ENCODE results near the gene SLC44A3. TPM values are rescaled to one million over a fixed set of nuclear protein-coding genes. Genes with fewer than 3 reads are reported as not detected.
"Not testable (repeated sequence)": the region's sequence is repeated elsewhere in the genome, so short reads cannot be mapped to it uniquely, and the experiment has no call there.

The SLC44A3 gene
- total RNA-seq, 1 experiment from 2014 or later = 1.5 TPM

DNA sequence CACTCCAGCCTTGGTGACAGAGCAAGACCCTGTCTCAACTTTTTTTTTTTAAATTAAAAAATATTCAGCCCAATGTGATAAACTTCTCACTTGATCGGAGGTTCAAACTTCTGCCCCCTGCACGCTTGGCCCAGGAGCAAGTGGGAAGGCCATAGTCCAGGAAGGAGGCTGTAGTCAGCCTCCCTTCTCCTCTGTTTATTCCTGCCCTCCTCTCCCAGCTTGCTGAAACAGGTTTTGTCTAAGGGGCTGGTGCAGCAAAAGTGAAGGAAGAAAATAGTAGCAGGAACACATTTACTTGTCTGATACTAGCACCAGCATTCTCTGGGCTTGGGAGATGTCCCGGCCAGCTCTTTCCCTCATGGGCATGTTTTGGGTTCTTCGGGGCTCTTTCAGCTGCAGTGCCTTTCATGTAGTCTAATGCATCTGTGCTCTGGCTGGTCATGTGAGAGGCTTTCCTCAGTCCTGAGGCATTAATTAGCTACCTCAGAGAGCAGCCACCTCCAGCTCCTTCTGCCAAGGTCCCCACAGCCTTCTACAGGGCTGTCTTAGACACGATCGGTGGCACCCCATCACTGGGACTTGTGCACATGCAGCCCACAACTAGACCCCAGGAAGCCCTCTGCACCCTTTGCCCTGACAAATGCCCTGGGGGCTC is 12.9 kb downstream of the SLC44A3 start:
- no peak for DNase-seq (ENCODE audit: low read depth)

DNA sequence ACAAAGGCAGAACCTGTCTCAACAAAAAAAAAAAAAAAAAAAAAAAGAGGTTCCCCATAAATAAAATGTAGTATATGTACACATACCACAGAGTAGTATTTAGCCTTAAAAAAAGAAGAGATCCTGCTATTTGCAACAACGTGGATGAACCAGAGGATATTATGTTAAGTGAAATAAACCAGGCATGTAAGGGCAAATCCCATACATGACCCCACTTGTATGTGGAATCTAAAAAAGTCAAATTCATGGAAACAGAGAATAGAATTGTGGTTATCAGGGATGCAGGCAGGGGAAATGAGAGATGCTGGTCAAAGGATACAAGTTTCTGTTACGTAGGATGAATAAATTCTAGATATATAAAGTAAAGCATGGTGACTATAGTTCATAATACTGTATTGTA is 16.7 kb downstream of the SLC44A3 start:
- DNase-seq (ENCODE audit: low read depth) = no peak

DNA sequence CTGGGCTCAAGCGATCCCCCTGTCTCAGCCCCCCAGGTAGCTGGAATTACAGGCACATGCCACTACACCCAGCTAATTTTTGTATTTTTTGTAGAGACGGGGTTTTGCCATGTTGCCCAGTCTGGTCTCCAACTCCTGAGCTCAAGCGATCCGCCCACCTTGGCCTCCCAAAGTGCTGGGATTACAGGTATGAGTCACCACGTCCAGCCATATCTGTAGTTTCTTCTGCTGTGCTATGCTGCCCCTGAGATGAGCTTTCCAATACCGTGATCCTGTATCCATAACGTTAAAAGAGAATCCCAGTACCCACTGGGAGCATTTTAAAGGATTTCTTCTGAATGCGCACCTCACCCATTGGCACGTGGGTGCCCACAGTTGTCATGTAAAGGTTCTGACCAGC is 20.2 kb downstream of the SLC44A3 start:
- not testable (repeated sequence) for DNase-seq (ENCODE audit: low read depth)

DNA sequence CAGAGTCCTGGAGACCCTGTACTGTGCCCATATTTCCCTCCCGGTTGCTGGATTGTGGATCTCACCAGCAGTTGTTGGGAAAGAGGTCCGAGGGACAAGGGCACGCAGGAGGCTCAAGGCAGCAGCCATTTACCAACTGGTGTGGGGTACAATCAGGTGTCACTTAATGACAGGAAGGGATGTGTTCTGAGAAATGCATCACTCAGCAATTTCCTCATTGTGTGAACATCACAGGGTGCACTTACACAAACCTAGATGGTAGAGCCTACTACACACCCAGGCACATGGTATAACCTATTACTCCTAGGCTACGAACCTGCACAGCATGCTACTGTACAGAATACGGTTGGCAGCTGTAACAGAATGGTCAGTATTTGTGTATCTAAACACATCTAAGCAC is 20.7 kb downstream of the SLC44A3 start:
- DNase-seq (ENCODE audit: low read depth) = no peak

DNA sequence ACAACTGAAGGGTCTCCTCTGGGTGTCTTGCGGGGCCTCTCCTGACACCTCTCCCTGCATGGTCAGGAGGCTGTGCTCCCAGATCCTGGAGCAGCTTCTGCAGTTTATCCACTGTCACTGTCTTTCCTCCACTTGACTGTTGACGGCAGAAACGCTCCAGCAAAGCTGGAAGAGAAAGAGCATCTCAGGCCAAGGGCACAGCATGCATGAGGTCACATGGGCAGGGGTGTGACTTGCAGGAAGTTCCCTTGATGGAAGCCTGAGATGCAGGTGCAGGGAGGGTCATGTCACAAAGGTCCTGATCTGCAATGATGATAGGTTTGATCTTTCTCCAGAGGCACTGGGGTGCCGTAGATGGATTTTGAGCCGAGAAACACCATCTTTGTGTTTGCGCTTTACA is 23.3 kb downstream of the SLC44A3 start:
- DNase-seq (ENCODE audit: low read depth) = no peak

DNA sequence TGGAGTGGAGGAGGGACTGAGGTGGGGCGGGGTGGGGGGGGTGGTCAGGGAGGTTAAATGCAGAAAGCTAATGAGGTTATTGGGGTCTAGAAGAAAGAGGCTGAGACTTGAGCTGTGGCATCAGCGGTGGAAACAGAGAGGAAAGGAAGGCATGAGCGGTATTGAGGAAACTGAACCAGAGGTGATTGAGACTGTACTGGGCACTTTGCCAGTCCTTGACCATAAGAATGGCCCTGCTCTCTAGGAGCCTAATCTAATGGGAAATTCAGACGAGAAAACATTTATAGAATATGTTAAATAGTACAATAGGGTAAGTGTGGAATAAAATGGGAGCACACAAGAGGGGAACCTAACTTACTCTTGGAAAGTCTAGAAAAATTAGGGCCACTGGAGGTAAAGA is 23.7 kb downstream of the SLC44A3 start:
- DNase-seq (ENCODE audit: low read depth) = no peak

DNA sequence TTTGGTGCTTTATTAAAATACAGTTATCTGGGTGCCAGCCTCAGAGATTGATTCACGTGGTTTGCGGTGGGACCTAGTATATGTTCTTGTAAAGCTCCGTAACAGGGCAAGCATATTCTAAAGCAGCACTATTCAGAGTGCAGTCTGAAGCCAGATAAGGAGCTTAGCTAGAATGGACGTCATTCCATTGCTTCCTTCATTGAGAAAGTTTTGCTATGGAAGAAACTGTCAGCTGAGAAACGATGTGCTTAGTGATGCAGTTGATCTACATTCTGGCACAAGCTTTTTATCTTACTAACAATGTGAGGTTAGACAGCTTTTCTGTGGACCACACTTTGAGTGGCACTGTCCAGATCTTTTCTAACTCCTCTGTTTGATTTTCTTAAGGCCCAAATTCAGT is 26.2 kb downstream of the SLC44A3 start:
- DNase-seq (ENCODE audit: low read depth) = no peak

DNA sequence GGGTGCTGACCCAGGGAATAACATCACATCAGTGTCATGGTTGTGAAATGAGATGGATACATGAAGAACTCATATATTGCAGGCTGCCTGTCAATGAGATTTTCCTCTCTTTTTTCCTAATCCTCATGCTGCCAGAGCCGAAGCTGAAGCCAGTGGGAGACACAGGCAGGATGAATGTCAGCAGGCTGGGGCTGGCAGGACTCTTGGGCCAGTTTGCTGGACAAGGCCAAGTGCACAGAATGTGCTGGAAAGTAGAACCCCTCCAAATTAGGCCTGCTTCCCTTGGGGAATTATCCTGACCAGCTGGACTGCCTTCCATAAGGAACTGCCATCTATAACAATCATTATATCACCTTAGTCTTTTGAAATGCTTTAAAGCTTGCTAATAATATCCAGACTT is 31.4 kb downstream of the SLC44A3 start:
- no peak for DNase-seq (ENCODE audit: low read depth)

DNA sequence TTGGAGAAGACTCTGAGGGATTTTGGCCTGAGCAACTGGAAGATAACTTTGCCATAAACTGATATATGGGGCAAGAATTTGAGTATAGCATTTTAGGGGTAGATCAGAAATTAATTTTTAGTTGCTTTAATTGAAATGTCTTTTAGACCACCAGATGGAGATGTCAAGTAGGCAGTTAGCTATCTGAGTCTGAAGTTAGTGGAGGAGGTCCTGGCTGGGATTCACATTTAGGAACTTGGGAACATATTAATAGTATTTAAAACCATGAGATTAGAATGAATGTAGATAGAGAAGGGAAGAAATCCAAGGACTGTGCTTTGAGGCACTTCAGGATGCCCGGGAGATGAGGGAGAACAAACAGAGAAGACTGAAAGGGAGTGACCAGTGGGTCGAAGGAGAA is 32.6 kb downstream of the SLC44A3 start:
- peak; percentile 31 for DNase-seq (ENCODE audit: low read depth)

DNA sequence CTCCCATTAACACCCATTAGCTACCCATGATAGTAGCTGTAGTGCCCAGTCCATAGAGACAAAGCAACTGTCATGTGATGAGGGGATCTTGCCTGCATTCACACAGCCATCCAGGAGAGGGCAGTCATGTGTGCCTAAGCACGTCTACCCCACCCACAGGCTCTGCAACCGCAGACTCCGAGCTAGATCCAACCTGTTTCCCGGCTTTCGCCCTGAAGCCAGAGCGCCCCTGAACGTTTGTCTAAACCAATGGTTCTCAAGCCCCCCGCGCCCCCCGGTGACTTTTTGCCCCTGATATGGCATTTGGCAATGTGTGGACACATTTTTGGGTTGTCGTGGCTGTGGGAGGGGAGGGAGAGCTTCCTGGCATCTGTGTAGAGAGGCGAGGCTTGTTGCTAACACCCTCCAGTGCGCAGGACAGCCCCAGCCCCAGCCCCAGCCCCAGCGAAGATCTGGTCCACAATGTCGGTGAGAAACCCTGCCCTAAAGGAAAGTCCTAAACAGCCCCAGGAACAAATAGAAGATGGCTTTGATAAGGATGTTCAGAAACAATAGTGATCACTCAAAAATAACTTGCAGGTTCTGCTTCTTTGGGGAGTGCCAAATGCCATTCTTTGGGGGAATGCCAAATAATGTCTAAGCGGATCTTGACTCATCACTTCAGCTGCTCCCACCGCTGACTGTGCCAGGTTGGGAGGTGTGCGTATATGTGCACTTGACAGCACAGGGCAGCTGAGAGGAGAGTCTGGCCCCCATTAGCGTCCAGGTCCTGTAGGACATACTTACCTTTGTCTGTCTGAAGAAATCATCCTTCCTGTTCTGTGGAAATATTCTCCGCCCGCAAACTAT is 34.5 kb downstream of the SLC44A3 start:
- peak; percentile 97 for DNase-seq (ENCODE audit: low read depth)

DNA sequence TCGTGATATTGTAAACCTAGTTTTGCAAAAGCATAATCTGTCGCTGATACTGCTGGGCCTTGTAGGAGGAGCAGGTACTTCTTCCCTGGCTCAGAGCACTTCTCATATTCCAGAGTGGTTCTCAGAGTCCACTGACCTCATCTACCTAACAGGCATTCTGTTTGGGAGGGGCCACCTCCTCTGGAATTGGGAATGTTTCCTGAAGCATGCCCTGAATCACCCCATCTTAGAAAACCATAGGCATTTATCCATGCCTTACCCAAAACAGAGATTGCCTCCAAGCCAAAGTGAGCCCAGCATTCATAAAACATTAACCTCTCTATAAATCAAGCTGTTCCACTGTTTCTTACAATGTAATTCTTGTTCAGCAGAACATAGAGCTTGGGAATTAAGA is 35.1 kb downstream of the SLC44A3 start:
- no peak for DNase-seq (ENCODE audit: low read depth)

DNA sequence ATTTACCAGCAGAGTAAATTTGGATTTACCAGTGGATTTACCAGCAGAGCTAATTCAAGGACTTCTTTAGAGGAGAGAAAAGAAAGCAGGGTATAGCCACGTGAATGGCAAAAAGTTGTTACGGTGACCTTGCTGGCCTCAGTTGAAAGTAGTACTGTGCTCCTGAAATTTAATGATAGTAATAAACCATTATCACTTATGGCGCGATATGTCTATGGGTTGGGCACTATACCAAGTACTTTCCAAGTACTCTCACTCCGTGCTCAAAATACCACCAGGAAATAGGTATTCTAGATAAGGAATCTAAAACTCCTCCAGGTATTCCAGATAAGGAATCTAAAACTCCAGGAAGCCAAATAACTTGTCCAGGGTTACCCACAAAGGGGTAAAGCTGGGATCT is 35.8 kb downstream of the SLC44A3 start:
- DNase-seq (ENCODE audit: low read depth) = no peak

DNA sequence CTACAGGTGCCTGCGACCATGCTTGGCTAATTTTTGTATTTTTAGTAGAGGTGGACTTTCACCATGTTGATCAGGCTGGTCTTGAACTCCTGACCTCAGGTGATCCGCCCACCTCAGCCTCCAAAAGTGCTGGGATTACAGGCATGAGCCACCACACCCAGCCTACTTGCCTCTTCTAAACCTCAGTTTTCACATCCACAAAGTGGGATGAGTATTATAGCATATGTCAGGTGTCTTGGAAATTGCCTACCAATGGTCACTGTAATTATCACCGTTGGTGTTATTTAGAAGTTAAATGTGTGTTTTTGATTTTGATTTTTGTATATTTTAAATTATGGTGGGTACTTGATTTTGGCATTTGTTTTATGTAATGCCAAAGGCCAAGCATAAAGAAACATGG is 36.7 kb downstream of the SLC44A3 start:
- no peak for DNase-seq (ENCODE audit: low read depth)

DNA sequence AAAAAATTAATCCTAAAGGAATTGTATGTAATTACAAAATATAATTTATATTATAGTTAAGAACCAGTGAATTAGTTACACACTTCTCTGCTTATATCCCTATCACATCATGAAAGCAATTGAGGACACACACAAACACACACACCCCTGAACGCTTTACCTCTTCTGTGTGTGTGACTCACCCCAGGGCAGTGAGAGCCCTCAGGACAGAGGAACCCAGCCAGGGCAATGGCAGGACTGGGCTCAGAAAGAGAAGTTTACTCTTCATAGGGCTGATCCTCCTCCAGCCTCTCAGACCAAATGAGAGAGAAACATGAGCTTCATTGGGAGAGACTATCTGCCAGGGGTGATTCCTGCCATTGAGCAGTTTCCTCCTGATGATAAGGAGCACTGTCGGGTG is 38.1 kb downstream of the SLC44A3 start:
- peak; percentile 41 for DNase-seq (ENCODE audit: low read depth)

DNA sequence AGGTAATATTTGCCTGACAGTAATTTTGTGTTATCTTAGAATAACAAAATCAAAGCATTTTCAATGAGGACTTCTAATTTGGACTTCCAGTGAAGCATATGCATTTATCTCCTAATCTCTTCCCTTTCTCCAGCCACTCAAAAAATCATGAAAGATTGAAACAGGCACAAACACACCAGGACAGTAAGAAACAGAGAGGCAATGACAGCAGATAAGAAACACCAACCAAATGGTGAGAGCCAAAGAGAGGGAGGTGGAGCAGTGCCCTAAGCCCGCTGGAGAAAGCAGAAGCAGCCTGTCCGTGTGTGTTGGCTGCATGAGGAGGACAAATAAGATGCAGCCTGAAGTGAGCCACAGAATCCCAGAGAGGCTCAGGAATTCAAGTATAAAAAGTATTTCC is 39.0 kb downstream of the SLC44A3 start:
- no peak for DNase-seq (ENCODE audit: low read depth)

DNA sequence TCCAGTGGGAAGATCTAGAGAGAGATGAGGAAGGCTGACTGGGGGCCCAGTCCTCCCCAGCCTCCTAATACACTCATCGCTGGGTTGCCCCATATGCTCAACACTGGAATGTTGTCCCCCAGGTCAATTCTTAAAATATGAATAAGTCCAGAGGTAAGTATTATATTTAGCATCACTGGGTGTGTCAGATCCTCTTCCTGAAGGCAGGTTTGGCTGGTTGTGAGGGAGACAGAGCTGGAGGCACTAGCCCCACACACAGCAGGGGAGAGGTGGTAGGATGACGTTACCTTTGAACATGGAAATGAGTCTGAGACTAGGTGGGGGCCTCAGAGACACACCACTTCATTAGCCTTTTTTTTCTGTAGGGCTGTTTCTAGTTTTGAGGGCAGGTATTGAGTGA is 42.6 kb downstream of the SLC44A3 start:
- no peak for DNase-seq (ENCODE audit: low read depth)

DNA sequence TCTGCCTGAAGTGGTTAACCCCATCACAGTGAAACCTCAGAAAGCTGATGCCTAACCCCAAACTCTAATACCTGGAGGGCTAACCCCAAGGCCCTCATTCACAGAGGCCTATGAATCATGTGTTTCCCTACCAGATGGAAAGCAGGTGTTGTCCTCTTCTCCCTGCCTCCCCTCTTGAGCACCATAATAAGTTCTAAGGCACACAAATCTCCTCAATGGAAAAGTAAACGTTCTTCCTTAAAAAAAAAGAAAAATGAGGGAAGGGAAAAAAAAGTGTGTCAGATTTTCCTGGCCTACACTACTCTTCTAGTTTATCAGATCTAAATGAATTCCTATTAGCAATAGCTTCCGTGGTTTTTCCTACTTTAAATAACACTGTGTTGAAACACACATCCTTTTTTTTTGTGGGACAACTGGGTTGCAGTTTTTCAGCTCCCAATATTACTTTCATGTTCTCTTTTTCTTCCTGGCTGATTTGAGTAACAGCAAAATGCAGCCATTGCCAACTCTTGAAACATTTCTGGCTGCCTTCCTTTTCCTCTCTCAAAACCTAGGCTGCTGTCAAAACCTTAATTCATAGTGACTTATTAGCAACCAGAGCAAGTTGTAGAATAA is 43.2 kb downstream of the SLC44A3 start:
- DNase-seq (ENCODE audit: low read depth) = peak; percentile 62

DNA sequence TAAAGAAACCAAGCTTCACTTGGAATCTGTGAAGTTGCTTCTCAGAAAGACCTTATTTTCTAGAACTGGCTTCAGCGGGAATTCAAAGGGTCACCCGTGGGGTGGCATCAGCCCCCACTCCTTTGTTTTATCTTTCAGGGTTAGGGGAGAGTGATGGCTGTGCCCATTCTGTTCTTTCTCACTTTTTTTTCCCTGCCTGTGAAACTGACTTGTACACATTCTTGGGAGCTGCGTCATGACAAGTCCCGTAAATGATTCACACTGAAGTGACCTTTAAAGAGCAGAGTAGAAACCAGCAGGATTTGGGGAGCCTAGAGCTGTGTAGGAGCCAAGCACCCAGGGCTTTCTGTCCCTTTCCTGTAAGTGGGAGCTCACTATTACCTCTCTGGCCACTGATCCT is 43.8 kb downstream of the SLC44A3 start:
- peak; percentile 95 for DNase-seq (ENCODE audit: low read depth)

DNA sequence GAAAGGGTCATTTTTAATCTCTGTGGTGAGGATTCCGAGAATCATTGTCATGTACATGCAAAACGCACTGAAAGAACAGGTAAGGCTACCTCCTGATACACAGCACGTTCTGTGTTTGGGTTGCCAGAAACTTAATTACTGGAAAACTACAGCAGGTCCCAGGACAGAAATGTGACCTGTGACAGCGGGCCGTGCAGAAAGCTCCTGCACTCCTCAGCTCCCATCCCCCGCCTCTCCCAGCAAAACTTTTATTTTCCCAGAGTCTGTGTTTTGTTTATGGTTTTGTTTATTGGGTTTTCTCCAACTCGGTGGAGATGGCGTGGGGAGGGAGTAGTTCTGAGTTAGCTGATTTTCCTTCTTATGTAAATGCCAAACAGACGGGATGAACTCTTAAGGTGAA is 44.7 kb downstream of the SLC44A3 start:
- peak; percentile 45 for DNase-seq (ENCODE audit: low read depth)

DNA sequence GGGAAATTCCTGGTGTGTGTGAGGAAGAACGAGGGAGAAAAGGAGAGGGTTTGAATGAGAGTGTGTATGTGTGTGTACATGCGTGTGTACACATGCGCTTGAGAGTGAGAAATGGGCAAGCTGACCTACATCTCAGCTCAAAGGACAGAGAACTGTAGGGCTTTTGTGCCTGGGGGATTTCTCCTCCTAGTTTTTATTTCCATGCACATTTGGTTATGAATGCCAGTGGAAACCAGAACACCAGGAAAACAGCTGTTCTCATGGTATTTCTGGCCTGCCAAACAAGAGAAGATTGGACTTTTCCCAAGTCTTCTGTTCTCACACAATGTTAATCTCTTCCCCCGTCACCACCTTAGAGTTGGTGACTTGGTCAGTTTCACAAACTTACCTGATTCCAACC is 45.2 kb downstream of the SLC44A3 start:
- peak; percentile 94 for DNase-seq (ENCODE audit: low read depth)

DNA sequence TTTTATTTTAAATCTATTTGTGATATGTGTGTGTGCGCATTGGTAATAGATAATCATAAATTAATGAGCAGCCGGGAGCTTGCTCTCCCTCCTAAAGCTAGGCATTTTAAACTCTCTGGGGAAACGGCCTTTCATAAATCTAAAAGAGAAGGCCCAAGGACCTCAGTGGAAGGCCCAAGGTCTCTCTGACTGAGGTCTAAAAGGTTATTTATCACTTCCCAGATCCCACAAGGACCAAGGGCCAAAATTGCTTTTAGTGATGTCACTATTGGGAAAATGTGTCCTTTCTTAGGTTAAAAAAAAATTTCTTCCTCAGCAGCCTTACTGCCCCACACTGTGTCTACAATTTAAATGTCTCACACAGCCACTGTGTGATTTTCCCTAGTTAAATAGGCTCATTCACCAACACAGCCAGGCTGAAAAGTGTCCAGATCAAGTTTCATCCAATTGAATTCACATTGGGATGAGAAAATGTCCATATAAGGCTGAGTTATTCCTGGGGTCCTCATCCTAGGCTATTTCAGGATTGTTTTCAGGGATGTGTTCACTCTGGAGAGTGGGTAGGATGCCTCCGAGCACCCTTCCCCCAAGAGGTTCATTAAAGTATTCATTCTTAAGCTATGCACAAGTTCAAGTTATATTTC is 46.1 kb downstream of the SLC44A3 start:
- DNase-seq (ENCODE audit: low read depth) = peak; percentile 75

DNA sequence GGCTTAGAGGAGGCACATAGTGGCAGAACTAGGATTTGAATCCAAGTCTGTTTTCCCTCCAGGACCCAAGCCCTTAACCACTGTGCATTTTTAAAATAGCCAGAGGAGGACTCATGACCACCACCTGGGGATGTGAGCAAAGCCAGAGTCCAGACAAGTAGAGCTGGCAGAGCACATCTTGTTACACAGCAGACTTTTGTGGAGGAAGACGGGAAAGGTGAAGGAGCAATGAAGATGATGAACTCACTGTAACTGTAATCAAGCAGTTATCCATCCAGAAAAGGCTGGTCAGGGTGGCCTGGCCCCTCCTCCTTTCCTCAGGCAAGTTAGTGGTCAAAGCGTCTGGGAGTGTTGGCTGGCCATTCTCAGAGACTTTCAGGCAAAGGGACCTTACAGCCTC is 50.9 kb downstream of the SLC44A3 start:
- no peak for DNase-seq (ENCODE audit: low read depth)

Data from LHCN-M2 (cell line).